ENCODE data around the gene OSBPL2. TPM values are rescaled to one million over a fixed set of nuclear protein-coding genes. Genes with fewer than 3 reads are reported as not detected.

The OSBPL2 gene
- total and polyA plus RNA-seq, 9 of the 15 experiments (the other 6 are each of a cell fraction or from before 2014, with no cell fraction given): 2.5 to 25.6 (median 14.1) TPM

- H4K20me1 ChIP-seq (replicated peaks; ENCODE audit: control insufficient read depth, insufficient read depth, low read length): no peaks in the 10 kb centered on the region
- H3K36me3 ChIP-seq (ENCODE audit: control insufficient read depth, insufficient read depth, low read length): peaks cover 26% of the 10 kb centered on the region; the same call in 2 of the 3 replicates
- H3K9ac ChIP-seq (ENCODE audit: insufficient read depth in 1 of 2, low read depth in 2 of 2, low read length in 2 of 2): peak overlapping the region in 1 of 2 experiments; percentile 23; a peak in 1 of 4 replicates
- H3K9me1 ChIP-seq (ENCODE audit: control insufficient read depth, insufficient read depth, low read length): no peaks in the 10 kb centered on the region
- H3K9me3 ChIP-seq (replicated peaks; ENCODE audit: control insufficient read depth, insufficient read depth, low read depth, low read length): no peaks in the 10 kb centered on the region
- no peak for ATAC-seq
- no peak overlapping the region for H3K4me3 ChIP-seq
- in situ Hi-C loops (cut with MboI) (no loop called here), intact Hi-C loops (cut with micrococcal nuclease) (no loop called here)
- no peaks in the 10 kb centered on the region for H3K79me2 ChIP-seq (ENCODE audit: control insufficient read depth, insufficient read depth, low read length)
- BruUV-seq (replicated peaks): TSS peak; percentile 68
- H2AFZ ChIP-seq (ENCODE audit: low read depth, low read length): no peak overlapping the region
- WGBS (ENCODE audit: insufficient coverage, low coverage, missing lambda C conversion rate): 83% methylated on average over 13 of the region's 17 CpGs
- CTCF ChIA-PET (ENCODE audit: low intra/inter-chr PET ratio): no interaction called here
- H3K4me2 ChIP-seq (ENCODE audit: insufficient read depth, low read length): no peak overlapping the region
- POLR2A ChIA-PET: interaction anchor here (1.1 kb wide), 1 partner anchor 52 kb away, joined by 3 read pairs; no protein-coding TSS in a partner anchor
- DNase-seq (ENCODE audit: extremely low read depth in 1 of 4, low spot score in 3 of 4): no peak
- no peaks in the 10 kb centered on the region for H3K27me3 ChIP-seq (ENCODE audit: control insufficient read depth in 2 of 2, insufficient read depth in 2 of 2, low read length in 2 of 2)
- H3K4me1 ChIP-seq (replicated peaks in 1 of 2; ENCODE audit: control insufficient read depth in 2 of 2, insufficient read depth in 2 of 2, low read length in 2 of 2): peaks cover 0 to 18% of the 10 kb centered on the region in 2 experiments; a peak in 2 of 5 replicates
- no peak overlapping the region for H3K27ac ChIP-seq (ENCODE audit: extremely low read depth, low read depth, low read length)
- no peak for FAIRE-seq
- TF ChIP-seq ZNF395 (CRISPR knock-in tag; IDR thresholded peaks at IDR 0.05) (no peak), HDAC1 (IDR thresholded peaks at IDR 0.05) (no peak), ZNF518B (CRISPR knock-in tag; IDR thresholded peaks at IDR 0.05) (no peak), BCL6 (CRISPR knock-in tag; IDR thresholded peaks at IDR 0.05) (no peak), CHAMP1 (IDR thresholded peaks at IDR 0.05) (no peak), HIVEP1 (CRISPR knock-in tag; IDR thresholded peaks at IDR 0.05) (no peak), TAF1 (IDR thresholded peaks at IDR 0.05; ENCODE audit: control insufficient read depth, extremely low read depth, insufficient read depth, low read length, severe bottlenecking) (no peak), SRSF7 (optimal IDR thresholded peaks at IDR 0.05; ENCODE audit: low read depth, low read length) (no peak), RBM22 (IDR thresholded peaks at IDR 0.05; ENCODE audit: low read depth, low read length, poor library complexity, severe bottlenecking) (no peak), AFF4 (CRISPR knock-in tag; IDR thresholded peaks at IDR 0.05) (no peak), ZNF212 (CRISPR knock-in tag; IDR thresholded peaks at IDR 0.05) (no peak)
These were observed 56.2 kb downstream of the OSBPL2 start for GRCh38 chr20:62294516-62294915.

Measured in K562 (cell line).